SK-N-MC (cell line): ENCODE measurements around the gene WARS2.

ENCODE experiments used
- DNase-seq: peaks from one replicate; pipeline ENCODE4 v3.0.0-alpha.2; 2011; ENCODE audit warnings: low read depth, low spot score
- H3K27ac ChIP-seq: fragments of 200-600 bp; sonication (generic); 2 replicates; pipeline ENCODE4 v1.5.1; 2016; ENCODE audit warnings: mixed run types
- H3K36me3 ChIP-seq: fragments of 200-600 bp; sonication (generic); 2 replicates; pipeline ENCODE4 v1.6.1; 2017; ENCODE audit warnings: antibody characterized with exemption, low read length, mixed read lengths; ENCODE audit not compliant: insufficient read depth
- H3K4me3 ChIP-seq: fragments of 200-600 bp; sonication (generic); 2 replicates; pipeline ENCODE4 v1.5.1; 2016
- H3K9ac ChIP-seq: fragments of 200-600 bp; sonication (generic); 2 replicates; pipeline ENCODE4 v1.8.0; 2017; ENCODE audit warnings: mixed run types, mixed read lengths; ENCODE audit not compliant: insufficient read length
- H3K9me3 ChIP-seq: fragments of 200-600 bp; sonication (generic); 2 replicates; pipeline ENCODE4 v1.6.1; 2017; ENCODE audit warnings: low read depth, mild to moderate bottlenecking, antibody characterized with exemption, low read length, moderate library complexity, mixed read lengths
- EZH2 ChIP-seq: fragments of 200-600 bp; sonication (generic); IDR thresholded peaks from one replicate; pipeline ENCODE4 v1.6.1; 2017; ENCODE audit warnings: antibody characterized with exemption
- FOXP2 ChIP-seq: optimal IDR thresholded peaks from 2 replicates; pipeline ENCODE3; 2011; ENCODE audit warnings: mild to moderate bottlenecking, moderate library complexity; ENCODE audit not compliant: insufficient read depth; ENCODE audit errors: extremely low read length, control extremely low read depth
- POLR2AphosphoS5 ChIP-seq: IDR thresholded peaks from 2 replicates; pipeline ENCODE4 v1.6.1; 2012; ENCODE audit warnings: mild to moderate bottlenecking, low read depth, low read length, borderline replicate concordance

Gene WARS2

DNA sequence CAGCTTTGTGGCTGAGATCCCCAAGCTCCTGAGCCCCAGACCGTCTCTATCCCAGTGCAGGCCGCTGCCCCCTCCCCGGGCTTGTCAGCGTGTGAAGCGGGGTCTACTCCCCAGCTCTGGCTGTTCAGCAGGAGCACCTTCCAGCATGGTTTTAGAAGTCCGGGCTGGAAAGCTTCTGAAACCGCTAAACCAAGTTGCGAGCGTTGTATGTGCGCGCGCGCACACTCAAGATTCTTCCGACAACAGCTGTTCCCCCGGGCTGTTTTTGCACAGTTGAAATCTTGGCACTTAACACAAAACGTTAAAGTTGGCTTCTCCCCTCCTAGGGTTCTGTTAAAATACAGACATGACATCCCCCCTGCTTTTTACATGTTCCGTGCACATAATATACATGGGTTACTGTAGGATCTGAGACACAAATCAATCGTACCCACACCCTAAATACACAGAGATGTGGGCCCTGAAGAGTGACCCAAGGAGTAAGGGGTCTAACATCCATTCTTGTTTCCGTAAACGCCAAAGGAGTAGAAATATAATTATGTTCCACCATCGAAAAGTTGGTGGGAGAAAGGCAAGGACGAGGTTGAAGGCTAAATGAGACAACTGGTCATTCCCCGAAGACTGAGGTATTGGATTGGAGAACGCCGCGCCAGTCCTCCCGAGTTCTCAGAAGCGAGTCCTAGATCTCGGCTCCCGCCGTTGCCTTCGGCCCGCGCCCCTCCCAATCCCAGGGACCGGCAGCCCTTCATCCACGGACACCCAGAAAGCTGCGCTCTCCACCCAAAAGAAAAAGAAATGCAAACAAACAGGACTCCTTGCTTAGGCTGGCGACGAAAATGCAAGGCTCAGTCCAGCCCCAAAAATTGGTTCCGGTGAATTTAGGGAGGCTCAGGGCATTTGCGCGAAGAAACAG is 153.6 kb downstream of the WARS2 start:
- peak overlapping the region; percentile 79 for H3K4me3 ChIP-seq
- DNase-seq: peak; percentile 8
- H3K36me3 ChIP-seq: no peaks in the 10 kb centered on the region
- no peak overlapping the region for H3K27ac ChIP-seq
- H3K9ac ChIP-seq: no peak overlapping the region
- no peak for TF ChIP-seq FOXP2
- TF ChIP-seq POLR2AphosphoS5: no peak
- no peak for TF ChIP-seq EZH2
- no peaks in the 10 kb centered on the region for H3K9me3 ChIP-seq

- Histone ChIP-seq H3K36me3 (no peaks in the 10 kb centered on the region), H3K4me3 (peak overlapping the region; percentile 79), H3K9ac (no peak overlapping the region), H3K9me3 (no peaks in the 10 kb centered on the region), H3K27ac (no peak overlapping the region)
- DNase-seq: no peak
- no peak for TF ChIP-seq FOXP2
- TF ChIP-seq EZH2: no peak
- no peak for TF ChIP-seq POLR2AphosphoS5
Observed at GRCh38 chr1:118985640-118986554, 154.6 kb downstream of the WARS2 start.

DNA sequence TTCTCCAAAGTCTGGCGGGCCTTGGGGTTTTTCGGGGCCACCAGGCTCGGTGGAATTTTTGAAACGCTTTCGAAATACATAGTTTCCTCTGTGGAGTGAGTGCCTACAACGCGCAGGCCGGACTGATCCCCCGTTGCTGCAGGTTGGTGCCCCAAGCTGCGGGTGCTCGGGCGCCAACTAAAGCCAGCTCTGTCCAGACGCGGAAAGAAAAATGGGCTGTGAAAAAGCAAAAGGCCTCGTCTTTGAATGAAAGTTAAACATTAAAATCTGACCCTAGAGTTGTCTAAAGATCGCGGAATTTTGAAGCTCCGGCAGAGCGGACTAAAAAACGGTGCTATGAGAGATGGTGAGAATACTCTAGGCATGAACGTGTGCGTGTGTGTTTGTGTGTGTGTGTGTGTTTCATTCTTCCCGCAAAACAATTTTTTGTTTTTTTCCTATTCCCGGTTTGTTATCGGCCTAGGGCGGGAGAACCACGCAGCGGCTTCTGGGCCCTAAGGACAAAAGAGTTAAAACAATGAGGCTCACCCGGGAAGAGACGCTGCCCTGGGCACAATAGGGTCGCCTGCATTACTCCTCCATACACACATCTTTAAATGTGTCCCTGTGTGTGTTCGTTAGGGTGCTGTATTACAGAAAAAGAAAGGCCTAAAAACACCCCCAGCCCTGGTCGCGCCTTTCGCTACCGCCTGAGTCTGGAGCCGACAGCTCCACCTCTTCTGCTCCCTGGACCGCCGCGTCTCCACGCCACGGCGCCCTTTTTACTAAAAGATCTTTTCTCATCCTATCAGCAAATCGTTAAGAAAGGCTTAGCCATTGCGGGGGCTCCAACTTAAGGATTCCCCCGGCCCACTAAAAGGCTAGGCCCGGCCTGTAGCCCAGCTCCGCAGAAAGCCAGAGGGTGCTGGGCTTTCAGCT is 155.5 kb downstream of the WARS2 start:
- H3K27ac ChIP-seq: no peak overlapping the region
- no peaks in the 10 kb centered on the region for H3K36me3 ChIP-seq
- no peaks in the 10 kb centered on the region for H3K9me3 ChIP-seq
- DNase-seq: no peak
- no peak overlapping the region for H3K4me3 ChIP-seq
- TF ChIP-seq EZH2: no peak
- no peak overlapping the region for H3K9ac ChIP-seq

DNA sequence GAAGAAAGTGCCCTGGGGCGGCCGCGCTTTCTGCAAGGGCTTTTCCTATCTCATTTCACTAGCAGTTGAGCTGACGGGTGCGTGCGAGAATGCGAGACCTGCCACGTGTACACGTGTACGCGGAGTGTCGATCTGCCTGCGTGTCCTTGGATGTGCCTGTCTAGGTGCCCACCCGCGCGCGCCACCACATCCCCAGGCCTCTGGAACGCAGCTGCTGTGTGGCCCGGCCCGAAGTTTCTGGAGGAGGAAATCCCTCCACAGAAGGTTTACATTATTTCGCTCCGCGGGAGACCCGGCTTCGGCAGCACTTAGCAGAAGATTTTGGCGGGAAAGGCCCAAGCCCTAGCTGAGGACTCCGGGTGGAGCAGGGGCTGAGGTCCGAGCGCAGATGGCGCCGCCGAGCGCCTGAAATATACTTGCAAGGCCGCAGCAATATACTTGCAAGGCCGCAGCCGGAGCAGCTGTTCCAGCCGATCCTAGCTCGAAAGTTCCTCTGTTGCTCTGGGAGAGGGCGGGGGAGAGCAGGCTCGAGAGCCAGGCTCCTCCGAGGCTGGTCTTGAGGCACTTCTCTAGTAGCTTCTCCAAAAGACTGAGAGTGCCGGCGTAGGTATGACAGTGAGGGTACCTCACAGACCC is 156.2 kb downstream of the WARS2 start:
- no peak for TF ChIP-seq EZH2
- TF ChIP-seq FOXP2: no peak
- no peak for TF ChIP-seq POLR2AphosphoS5
- Histone ChIP-seq H3K9ac (no peak overlapping the region), H3K27ac (no peak overlapping the region), H3K36me3 (no peaks in the 10 kb centered on the region), H3K9me3 (no peaks in the 10 kb centered on the region), H3K4me3 (no peak overlapping the region)
- DNase-seq: no peak

- Histone ChIP-seq H3K9ac (no peak overlapping the region), H3K36me3 (no peaks in the 10 kb centered on the region), H3K9me3 (no peaks in the 10 kb centered on the region), H3K27ac (no peak overlapping the region), H3K4me3 (no peak overlapping the region)
- no peak for DNase-seq
- TF ChIP-seq FOXP2: no peak
- TF ChIP-seq EZH2: no peak
- no peak for TF ChIP-seq POLR2AphosphoS5
Observed at GRCh38 chr1:118983558-118984041, 156.9 kb downstream of the WARS2 start.

DNA sequence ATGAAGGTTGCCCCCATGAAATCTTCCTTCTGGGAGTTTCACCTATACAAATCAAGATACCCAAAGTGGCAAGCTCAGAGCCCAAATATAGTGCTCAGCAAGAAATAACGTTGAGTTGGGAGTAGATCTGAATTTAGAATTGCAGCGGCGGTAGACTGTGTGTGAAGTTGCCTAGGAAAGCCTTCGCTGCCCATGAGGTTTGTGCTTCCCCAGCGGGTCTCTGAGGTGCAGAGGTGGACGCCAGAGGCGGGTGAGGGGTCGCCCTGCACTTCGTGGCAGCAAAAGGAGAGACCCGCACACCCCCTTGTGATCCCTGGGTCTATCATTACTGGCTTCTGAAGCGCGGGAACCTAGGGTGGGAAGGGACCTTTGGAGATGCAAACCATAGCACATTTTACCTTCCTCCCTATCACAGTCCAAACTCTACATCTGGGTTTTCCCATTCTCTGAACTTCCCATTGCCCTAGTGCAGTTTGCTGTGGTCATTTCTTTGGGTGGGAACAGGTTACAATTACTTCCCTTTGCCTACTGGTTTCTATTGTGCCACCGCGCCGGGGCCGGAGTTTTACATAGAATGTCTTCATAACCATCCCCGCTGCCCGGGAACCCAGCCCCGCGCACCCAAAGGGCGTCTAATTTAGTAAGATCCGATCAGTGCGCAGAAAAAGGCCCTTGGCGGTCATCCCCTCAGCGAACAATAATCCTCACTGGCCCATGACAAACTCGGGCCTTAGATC is 157.5 kb downstream of the WARS2 start:
- Histone ChIP-seq H3K9ac (no peak overlapping the region), H3K27ac (no peak overlapping the region), H3K36me3 (no peaks in the 10 kb centered on the region), H3K4me3 (no peak overlapping the region), H3K9me3 (no peaks in the 10 kb centered on the region)
- no peak for TF ChIP-seq POLR2AphosphoS5
- no peak for TF ChIP-seq FOXP2
- no peak for TF ChIP-seq EZH2
- DNase-seq: no peak

GRCh38 chr1:118982266-118982665 is 158.2 kb downstream of the WARS2 start:
- TF ChIP-seq EZH2 (no peak), FOXP2 (no peak), POLR2AphosphoS5 (no peak)
- H3K4me3 ChIP-seq: no peak overlapping the region
- H3K9me3 ChIP-seq: no peaks in the 10 kb centered on the region
- no peak overlapping the region for H3K9ac ChIP-seq
- DNase-seq: no peak
- H3K27ac ChIP-seq: no peak overlapping the region
- no peaks in the 10 kb centered on the region for H3K36me3 ChIP-seq
